Measurements from ENCODE around the gene SNX13. TPM values are rescaled to one million over a fixed set of nuclear protein-coding genes. Genes with fewer than 3 reads are reported as not detected.

SNX13 gene
- total and polyA plus RNA-seq, 11 donors = 8.5 to 59.6 (median 48.9) TPM

DNA sequence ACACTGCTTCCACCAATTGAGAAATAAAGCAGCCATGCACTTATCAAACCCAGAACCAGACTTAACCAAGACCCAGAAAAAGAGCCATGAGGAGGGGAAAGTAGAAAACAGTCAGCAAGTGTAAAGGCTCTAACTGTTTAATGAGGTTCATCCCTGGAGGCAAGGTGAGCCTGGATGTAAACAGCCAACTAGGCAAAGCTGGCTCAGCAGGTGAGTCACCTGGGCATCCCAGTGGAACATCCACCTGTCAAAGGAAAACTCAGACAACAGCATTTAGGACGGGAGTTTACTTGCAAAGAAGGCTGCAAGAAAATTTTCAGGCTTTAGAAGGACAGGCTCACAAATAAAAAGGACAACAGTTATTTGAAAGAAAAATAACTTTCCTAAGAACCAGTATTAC is 153.0 kb downstream of the SNX13 start:
- H3K27me3 ChIP-seq = no peaks in the 10 kb centered on the region
- H3K4me3 ChIP-seq = no peak overlapping the region
- intact Hi-C loops (cut with DNase I) = loop anchor here in 1 of 10 donors (10.0 kb wide), 1 partner anchor 538 kb away; no protein-coding TSS in a partner anchor
- no peak overlapping the region for H3K27ac ChIP-seq
- no peak for ATAC-seq
- WGBS, 4 donors = 89 to 100% (median 91%) methylated on average over 1 of the region's 1 CpG
- no peaks in the 10 kb centered on the region for H3K9me3 ChIP-seq
- no peaks in the 10 kb centered on the region for H3K4me1 ChIP-seq
- TF ChIP-seq POLR2A (IDR thresholded peaks at IDR 0.05) = no peak
- TF ChIP-seq, protein P1, sequence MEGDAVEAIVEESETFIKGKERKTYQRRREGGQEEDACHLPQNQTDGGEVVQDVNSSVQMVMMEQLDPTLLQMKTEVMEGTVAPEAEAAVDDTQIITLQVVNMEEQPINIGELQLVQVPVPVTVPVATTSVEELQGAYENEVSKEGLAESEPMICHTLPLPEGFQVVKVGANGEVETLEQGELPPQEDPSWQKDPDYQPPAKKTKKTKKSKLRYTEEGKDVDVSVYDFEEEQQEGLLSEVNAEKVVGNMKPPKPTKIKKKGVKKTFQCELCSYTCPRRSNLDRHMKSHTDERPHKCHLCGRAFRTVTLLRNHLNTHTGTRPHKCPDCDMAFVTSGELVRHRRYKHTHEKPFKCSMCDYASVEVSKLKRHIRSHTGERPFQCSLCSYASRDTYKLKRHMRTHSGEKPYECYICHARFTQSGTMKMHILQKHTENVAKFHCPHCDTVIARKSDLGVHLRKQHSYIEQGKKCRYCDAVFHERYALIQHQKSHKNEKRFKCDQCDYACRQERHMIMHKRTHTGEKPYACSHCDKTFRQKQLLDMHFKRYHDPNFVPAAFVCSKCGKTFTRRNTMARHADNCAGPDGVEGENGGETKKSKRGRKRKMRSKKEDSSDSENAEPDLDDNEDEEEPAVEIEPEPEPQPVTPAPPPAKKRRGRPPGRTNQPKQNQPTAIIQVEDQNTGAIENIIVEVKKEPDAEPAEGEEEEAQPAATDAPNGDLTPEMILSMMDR (IDR thresholded peaks at IDR 0.05) = no peak
- peaks cover 0 to 29% (median 7%) of the 10 kb centered on the region in 9 donors for H3K36me3 ChIP-seq
- DNase-seq = no peak

DNA sequence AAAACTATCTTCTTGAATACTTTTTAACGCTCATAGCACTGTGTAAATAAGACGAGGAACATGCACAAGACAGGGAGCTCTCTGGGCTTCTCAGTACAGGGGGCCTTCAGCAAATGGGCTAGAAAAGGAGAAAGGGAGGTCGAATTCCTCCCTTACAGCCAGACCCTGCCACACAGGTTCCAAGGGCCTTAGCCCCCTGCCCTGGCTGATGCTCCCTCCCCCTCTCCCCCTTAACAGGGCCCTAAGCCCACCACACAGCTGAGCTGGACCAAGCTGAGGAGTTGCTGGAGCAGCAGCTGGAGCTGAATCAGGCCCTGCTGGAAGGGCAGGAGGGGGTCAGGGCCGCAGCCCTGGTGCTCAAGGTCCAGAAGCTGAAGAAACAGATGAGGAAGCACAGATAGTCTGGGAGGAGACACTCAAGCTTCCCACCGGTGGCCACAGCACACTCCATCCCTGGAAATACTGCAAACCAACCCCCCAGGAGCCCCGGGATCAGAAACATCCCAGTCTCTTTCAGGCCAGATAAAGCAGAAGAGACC is 153.9 kb downstream of the SNX13 start:
- H3K27me3 ChIP-seq = no peaks in the 10 kb centered on the region
- no peaks in the 10 kb centered on the region for H3K4me1 ChIP-seq
- DNase-seq = peak in 1 of 5 donors; percentile 30
- peaks cover 0 to 21% (median 7%) of the 10 kb centered on the region in 9 donors for H3K36me3 ChIP-seq
- no peak overlapping the region for H3K27ac ChIP-seq
- WGBS, 4 donors = 58 to 76% (median 61%) methylated on average over 5 to 6 of the region's 6 CpGs
- H3K4me3 ChIP-seq = no peak overlapping the region
- intact Hi-C loops (cut with DNase I) = loop anchor here in 1 of 10 donors (10.0 kb wide), 1 partner anchor 538 kb away; no protein-coding TSS in a partner anchor
- no peaks in the 10 kb centered on the region for H3K9me3 ChIP-seq
- ATAC-seq = no peak
- TF ChIP-seq, protein P1 (IDR thresholded peaks at IDR 0.05) = no peak
- TF ChIP-seq POLR2A (IDR thresholded peaks at IDR 0.05) = no peak

DNA sequence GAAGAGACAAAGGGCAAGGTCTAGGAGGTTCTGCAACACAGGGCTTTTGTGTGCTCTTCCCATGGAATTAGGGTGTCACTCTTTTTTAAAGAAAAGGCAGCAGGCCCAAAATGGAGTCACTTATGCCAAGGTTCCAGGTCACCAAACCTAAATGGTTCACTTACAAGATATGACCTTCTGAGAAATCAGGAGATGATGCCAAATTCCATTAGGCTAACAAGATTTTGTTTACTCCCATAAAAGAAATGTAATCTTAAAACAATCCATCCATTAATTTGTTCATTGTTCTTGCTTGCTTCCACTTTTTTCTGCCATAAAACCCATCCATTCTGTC is 158.1 kb downstream of the SNX13 start:
- Histone ChIP-seq H3K4me1 (no peaks in the 10 kb centered on the region), H3K36me3 (no peaks in the 10 kb centered on the region), H3K27me3 (no peaks in the 10 kb centered on the region), H3K27ac (no peak overlapping the region), H3K9me3 (no peaks in the 10 kb centered on the region), H3K4me3 (no peak overlapping the region)
- TF ChIP-seq POLR2A (IDR thresholded peaks at IDR 0.05) = no peak
- TF ChIP-seq, protein P1 (IDR thresholded peaks at IDR 0.05) = no peak
- DNase-seq = no peak
- no peak for ATAC-seq
- intact Hi-C loops (cut with DNase I) = loop anchor here in 1 of 10 donors (10.0 kb wide), 1 partner anchor 543 kb away; no protein-coding TSS in a partner anchor

DNA sequence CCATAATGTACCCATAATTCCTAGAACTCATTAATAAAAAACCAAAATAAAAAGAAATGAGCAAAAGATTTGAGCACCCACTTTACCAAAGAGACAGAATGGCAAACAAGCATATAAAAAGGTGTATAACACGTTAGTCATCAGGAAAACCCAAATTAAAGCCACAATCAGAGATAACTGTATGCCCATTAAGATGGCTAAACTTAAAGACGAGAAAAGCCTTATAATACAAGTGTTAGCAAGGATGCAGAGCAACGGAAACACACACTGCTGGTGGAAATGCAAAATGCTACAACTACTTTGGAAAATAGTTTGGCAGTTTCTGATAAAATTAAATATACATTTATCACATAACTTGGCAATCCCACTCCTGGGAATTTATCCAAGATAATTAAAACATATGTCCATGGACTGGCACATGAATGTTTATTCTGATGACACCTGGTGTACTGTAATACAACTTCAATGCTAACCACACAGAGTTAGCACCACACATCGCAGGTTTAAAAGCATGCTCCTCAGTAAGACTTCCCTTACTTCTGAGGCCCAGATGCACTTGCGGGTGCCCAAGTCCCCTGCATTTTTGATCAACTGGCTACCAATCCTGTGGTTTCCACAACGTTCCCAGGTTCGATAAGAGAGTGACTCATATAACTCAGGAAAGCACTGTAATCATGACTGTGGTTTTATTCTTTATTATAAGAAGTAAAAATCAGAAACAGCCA is 158.6 kb downstream of the SNX13 start:
- WGBS, 4 donors = 84 to 88% (median 87%) methylated on average over 7 of the region's 7 CpGs
- no peaks in the 10 kb centered on the region for H3K9me3 ChIP-seq
- H3K27me3 ChIP-seq = no peaks in the 10 kb centered on the region
- no peaks in the 10 kb centered on the region for H3K36me3 ChIP-seq
- TF ChIP-seq, protein P1 (IDR thresholded peaks at IDR 0.05) = no peak
- no peak for TF ChIP-seq POLR2A (IDR thresholded peaks at IDR 0.05)
- DNase-seq (no peak), ATAC-seq (no peak)
- intact Hi-C loops (cut with DNase I) = loop anchor here in 1 of 10 donors (10.0 kb wide), 1 partner anchor 543 kb away; no protein-coding TSS in a partner anchor
- no peaks in the 10 kb centered on the region for H3K4me1 ChIP-seq
- H3K4me3 ChIP-seq = no peak overlapping the region
- H3K27ac ChIP-seq = no peak overlapping the region
